Body of pancreas (tissue), 4 donors: ENCODE data around the gene MYO1B.

Experiments
- POLR2A ChIP-seq, 3 donors: fragments of 450-650 bp; IDR thresholded peaks; one replicate each; pipeline ENCODE4 v1.6.1; 2016; ENCODE audit warnings: antibody characterized with exemption in 3 of 3, mild to moderate bottlenecking in 2 of 3
- TF ChIP-seq, protein P1 (sequence below), 7 experiments: fragments of 450-650 bp in 4 of 7; fragments of 200-600 bp in 3 of 7; sonication (generic) in 3 of 7; IDR thresholded peaks; one replicate each; pipeline ENCODE4 v1.5.1; 2016 to 2019; ENCODE audit warnings: antibody characterized with exemption in 7 of 7

GRCh38 chr2:191249156-191249813 is 4.1 kb downstream of the MYO1B start:
- TF ChIP-seq, protein P1, sequence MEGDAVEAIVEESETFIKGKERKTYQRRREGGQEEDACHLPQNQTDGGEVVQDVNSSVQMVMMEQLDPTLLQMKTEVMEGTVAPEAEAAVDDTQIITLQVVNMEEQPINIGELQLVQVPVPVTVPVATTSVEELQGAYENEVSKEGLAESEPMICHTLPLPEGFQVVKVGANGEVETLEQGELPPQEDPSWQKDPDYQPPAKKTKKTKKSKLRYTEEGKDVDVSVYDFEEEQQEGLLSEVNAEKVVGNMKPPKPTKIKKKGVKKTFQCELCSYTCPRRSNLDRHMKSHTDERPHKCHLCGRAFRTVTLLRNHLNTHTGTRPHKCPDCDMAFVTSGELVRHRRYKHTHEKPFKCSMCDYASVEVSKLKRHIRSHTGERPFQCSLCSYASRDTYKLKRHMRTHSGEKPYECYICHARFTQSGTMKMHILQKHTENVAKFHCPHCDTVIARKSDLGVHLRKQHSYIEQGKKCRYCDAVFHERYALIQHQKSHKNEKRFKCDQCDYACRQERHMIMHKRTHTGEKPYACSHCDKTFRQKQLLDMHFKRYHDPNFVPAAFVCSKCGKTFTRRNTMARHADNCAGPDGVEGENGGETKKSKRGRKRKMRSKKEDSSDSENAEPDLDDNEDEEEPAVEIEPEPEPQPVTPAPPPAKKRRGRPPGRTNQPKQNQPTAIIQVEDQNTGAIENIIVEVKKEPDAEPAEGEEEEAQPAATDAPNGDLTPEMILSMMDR (IDR thresholded peaks at IDR 0.05) = no peak
- no peak for TF ChIP-seq POLR2A (IDR thresholded peaks at IDR 0.05)
